Retinal pigment epithelial cell (primary cell): ENCODE measurements around the gene RXRA.

Experiments used
- DNase-seq: peaks from one replicate; pipeline ENCODE4 v3.0.0-alpha.2; 2010; ENCODE audit warnings: low read depth
- H3K4me3 ChIP-seq: 2 replicates; pipeline ENCODE4 v1.5.1; 2011; ENCODE audit warnings: mild to moderate bottlenecking, low read length, control low read depth, moderate library complexity
- TF ChIP-seq, protein P1 (sequence below): conservative IDR thresholded peaks from 2 replicates; pipeline ENCODE4 v1.5.1; 2011; ENCODE audit warnings: low read depth, low read length, control low read depth, inconsistent platforms

RXRA gene

GRCh38 chr9:134314039-134314949 is 12.0 kb upstream of the RXRA start:
- H3K4me3 ChIP-seq: no peak overlapping the region
- DNase-seq: no peak
- TF ChIP-seq, protein P1, sequence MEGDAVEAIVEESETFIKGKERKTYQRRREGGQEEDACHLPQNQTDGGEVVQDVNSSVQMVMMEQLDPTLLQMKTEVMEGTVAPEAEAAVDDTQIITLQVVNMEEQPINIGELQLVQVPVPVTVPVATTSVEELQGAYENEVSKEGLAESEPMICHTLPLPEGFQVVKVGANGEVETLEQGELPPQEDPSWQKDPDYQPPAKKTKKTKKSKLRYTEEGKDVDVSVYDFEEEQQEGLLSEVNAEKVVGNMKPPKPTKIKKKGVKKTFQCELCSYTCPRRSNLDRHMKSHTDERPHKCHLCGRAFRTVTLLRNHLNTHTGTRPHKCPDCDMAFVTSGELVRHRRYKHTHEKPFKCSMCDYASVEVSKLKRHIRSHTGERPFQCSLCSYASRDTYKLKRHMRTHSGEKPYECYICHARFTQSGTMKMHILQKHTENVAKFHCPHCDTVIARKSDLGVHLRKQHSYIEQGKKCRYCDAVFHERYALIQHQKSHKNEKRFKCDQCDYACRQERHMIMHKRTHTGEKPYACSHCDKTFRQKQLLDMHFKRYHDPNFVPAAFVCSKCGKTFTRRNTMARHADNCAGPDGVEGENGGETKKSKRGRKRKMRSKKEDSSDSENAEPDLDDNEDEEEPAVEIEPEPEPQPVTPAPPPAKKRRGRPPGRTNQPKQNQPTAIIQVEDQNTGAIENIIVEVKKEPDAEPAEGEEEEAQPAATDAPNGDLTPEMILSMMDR: no peak

DNA sequence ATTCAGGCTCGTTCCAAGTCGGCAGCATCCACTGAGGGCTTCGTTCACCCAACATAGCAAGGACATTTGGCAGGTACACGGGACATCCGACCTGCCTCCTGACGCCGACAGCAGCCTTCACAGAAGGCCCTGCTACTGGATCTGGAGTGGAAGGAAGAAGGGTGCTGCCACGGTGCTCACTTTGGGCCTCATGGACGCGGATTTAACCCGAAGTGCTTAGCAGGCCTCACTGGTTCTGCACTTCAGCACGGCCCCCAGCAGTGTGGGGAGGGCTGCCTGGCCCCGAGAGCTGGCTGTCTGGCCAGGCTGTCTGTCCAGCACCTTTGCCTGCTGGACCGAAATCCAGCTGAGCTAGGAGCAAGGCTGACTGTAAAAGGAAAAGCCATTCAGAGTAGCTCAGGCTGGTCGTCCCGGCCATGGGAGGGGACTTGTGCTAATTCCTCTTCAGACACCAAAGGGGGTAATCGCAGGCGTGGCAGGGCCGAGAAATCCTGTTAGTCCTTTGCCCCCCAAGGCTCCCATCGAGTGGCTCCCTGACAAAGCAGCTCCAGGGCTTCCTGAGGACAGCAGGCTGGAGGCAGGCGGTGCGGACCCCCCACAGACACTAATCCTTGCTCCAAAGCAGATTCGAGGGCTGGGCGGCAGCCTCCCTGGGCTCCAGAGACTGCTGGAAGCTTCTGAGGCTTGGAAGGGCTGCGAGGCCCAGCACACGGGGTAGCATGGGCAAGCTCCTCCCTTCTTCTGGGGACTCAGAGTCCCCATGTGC is 11.1 kb upstream of the RXRA start:
- TF ChIP-seq, protein P1: no peak
- H3K4me3 ChIP-seq: no peak overlapping the region
- no peak for DNase-seq

DNA sequence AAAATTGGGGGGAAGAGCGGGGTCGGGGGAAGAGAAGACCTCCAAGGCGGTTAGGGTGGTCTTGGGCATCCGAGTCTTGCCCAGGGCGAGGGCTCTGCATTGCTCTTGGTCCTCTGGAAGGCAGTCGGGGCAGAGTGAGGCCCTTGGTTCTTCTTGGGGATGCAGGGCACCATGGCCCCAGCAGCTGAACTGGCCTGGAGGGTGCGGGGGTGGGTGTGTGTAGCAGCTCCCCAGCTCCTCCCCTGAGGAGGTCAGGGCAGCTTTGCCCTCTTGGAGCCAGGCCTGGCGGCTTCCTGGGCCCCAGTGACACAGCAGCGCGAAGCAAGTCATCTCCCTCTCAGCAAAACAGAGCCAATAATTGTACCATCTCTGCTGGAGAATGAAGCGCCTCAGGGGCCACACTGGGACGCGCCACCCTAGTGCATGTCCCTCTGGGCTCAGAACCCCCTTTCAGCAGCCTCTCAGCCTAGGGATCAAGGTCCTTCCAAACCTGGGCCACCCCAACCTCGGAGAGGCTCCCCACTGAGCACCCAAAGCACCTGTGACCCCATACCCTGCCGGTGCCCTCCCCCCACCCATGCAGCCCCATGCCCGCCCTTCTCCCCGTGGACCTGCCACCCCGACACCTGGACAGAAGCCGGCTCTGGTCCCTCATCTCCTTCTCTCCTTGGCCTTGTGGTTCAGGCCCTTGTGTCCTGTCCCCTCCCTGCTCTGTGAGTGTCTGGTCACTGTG is 10.4 kb upstream of the RXRA start:
- H3K4me3 ChIP-seq: no peak overlapping the region
- TF ChIP-seq, protein P1: no peak
- no peak for DNase-seq

DNA sequence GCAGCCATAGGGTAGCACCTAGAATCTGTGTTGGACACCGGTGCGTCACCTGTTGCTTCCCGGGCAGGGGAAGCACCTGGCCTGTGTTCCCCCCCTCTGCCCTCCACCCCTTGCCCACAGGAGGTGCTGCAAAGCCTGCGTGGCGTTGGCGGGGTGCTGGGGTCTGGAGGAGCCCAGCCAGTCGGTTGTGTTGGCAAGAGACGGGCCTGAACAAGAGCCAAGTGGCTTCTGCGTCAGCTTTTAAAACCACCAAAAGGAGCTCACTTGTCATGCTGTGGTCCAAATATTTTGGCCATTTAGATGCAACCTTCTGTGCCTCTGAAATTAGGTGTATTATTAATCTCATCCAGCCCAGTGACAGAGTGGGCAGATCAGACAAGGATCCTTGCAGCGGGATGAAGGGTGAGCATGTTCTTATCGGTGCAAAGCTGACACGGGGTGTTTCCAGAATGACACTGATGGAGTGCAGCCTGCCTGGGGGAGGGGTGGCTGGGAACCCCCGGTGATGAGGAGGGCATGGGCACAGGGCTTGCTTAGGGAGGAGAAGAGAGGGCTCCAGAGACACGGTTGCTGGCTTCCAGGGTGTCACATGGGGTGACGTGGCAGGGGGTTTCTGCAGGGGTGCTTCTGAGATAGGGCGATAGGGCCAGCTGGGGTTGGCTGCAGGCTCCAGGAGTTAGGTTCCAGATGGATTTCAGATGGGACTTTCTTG is 9.7 kb upstream of the RXRA start:
- DNase-seq: no peak
- no peak overlapping the region for H3K4me3 ChIP-seq
- TF ChIP-seq, protein P1: no peak

DNA sequence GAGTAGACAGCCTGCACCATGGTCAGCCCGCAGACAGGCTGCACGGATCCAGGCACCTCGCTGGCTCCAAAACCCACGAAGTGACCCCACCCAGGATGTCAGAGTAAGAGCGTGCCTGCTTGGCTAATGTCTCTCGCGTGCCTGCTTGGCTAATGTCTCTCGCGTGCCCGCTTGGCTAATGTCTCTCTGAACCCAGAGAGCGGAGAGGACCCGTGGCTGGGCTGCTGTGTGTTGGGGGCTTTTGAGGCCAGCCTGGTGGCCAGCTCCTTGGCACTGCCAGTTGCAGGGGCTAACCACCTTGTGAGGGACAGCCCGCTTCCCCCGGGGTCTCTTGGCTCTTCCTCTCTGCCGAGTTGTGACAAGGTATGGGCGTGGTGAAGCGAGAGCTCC is 8.9 kb upstream of the RXRA start:
- DNase-seq: no peak
- H3K4me3 ChIP-seq: no peak overlapping the region
- TF ChIP-seq, protein P1: no peak

DNA sequence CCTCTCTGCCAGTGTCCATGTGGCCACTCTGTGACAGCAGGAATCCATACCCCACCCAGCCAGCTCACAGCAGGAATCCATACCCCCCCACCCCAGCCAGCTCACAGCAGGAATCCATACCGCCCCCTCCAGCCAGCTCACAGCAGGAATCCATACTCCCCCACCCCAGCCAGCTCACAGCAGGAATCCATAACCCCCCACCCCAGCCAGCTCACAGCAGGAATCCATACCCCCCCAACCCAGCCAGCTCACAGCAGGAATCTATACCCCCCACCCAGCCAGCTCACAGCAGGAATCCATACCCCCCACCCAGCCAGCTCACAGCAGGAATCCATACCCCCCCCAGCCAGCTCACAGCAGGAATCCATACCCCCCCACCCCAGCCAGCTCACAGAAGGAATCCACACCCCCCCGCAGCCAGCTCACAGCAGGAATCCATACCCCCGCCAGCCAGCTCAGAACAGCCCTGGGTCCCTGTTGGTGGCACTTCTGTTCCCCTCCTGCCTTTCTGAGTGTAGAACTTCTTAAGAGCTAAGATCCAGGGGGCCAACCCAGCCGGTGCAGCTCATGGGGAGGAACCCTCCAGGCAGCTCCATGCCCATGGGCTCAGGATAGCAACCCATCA is 8.4 kb upstream of the RXRA start:
- H3K4me3 ChIP-seq: no peak overlapping the region
- TF ChIP-seq, protein P1: no peak
- no peak for DNase-seq
